Measurements from ENCODE around the gene TOM1L2. TPM values are rescaled to one million over a fixed set of nuclear protein-coding genes. Genes with fewer than 3 reads are reported as not detected.
"Not testable (repeated sequence)": the region's sequence is repeated elsewhere in the genome, so short reads cannot be mapped to it uniquely, and the experiment has no call there.

Gene TOM1L2
- total and polyA plus RNA-seq, 11 donors: 122 to 345 (median 247) TPM

GRCh38 chr17:17960500-17961030 lies 11.6 kb downstream of the TOM1L2 start:
- TF ChIP-seq POLR2A (IDR thresholded peaks at IDR 0.05) (no peak), CTCF (IDR thresholded peaks at IDR 0.05) (no peak)
- DNase-seq (no peak), ATAC-seq (no peak)
- no peak overlapping the region for H3K4me3 ChIP-seq
- H3K36me3 ChIP-seq: peaks cover 0 to 5% (median 0%) of the 10 kb centered on the region in 9 donors
- intact Hi-C loops (cut with DNase I): loop anchor here in 2 of 10 donors (5.0 to 10.0 kb wide), 2 partner anchors 33 to 66 kb away; no protein-coding TSS in a partner anchor
- no peaks in the 10 kb centered on the region for H3K27me3 ChIP-seq
- peak overlapping the region in 5 of 12 donors; percentile 70 to 92 (median 71) for H3K27ac ChIP-seq
- WGBS, 4 donors: 69 to 77% (median 73%) methylated on average over 5 of the region's 5 CpGs
- H3K4me1 ChIP-seq: peaks cover 4 to 71% (median 59%) of the 10 kb centered on the region in 12 donors
- no peaks in the 10 kb centered on the region for H3K9me3 ChIP-seq

GRCh38 chr17:17959520-17960361 lies 12.5 kb downstream of the TOM1L2 start:
- Histone ChIP-seq H3K27ac (peak overlapping the region in 11 of 12 donors; percentile 13 to 92 (median 70)), H3K36me3 (peaks cover 0 to 13% (median 3%) of the 10 kb centered on the region in 9 donors), H3K9me3 (no peaks in the 10 kb centered on the region), H3K4me1 (peaks cover 4 to 66% (median 52%) of the 10 kb centered on the region in 12 donors), H3K27me3 (no peaks in the 10 kb centered on the region), H3K4me3 (peak overlapping the region in 8 of 12 donors; percentile 4 to 41 (median 26))
- peak in 1 of 4 donors; percentile 41 for ATAC-seq
- WGBS, 4 donors: 12 to 36% (median 20%) methylated on average over 7 of the region's 7 CpGs
- no peak for DNase-seq
- no peak for TF ChIP-seq POLR2A (IDR thresholded peaks at IDR 0.05)
- no peak for TF ChIP-seq CTCF (IDR thresholded peaks at IDR 0.05)
- intact Hi-C loops (cut with DNase I): loop anchor here in 2 of 10 donors (5.0 to 10.0 kb wide), 2 partner anchors 32 to 65 kb away; no protein-coding TSS in a partner anchor

- H3K36me3 ChIP-seq: peaks cover 0 to 16% (median 5%) of the 10 kb centered on the region in 9 donors
- intact Hi-C loops (cut with DNase I): no loop called here
- TF ChIP-seq POLR2A (IDR thresholded peaks at IDR 0.05) (no peak), CTCF (IDR thresholded peaks at IDR 0.05) (no peak)
- DNase-seq (no peak), ATAC-seq (peak in 1 of 4 donors; percentile 7)
- no peaks in the 10 kb centered on the region for H3K27me3 ChIP-seq
- peak overlapping the region in 2 of 12 donors; percentile 16 to 41 for H3K4me3 ChIP-seq
- H3K9me3 ChIP-seq: no peaks in the 10 kb centered on the region
- peaks cover 4 to 63% (median 46%) of the 10 kb centered on the region in 12 donors for H3K4me1 ChIP-seq
- WGBS, 4 donors: 67 to 83% (median 75%) methylated on average over 5 of the region's 5 CpGs
- peak overlapping the region in 11 of 12 donors; percentile 13 to 92 (median 70) for H3K27ac ChIP-seq
These were observed 13.2 kb downstream of the TOM1L2 start for GRCh38 chr17:17958982-17959381.

GRCh38 chr17:17957584-17957916 lies 14.7 kb downstream of the TOM1L2 start:
- intact Hi-C loops (cut with DNase I): no loop called here
- DNase-seq (no peak), ATAC-seq (no peak)
- 80 to 89% (median 87%) methylated on average over 7 of the region's 7 CpGs for WGBS, 4 donors
- no peaks in the 10 kb centered on the region for H3K27me3 ChIP-seq
- H3K27ac ChIP-seq: peak overlapping the region in 11 of 12 donors; percentile 13 to 92 (median 70)
- peaks cover 0 to 60% (median 38%) of the 10 kb centered on the region in 12 donors for H3K4me1 ChIP-seq
- H3K36me3 ChIP-seq: peaks cover 0 to 13% (median 5%) of the 10 kb centered on the region in 9 donors
- TF ChIP-seq CTCF (IDR thresholded peaks at IDR 0.05) (no peak), POLR2A (IDR thresholded peaks at IDR 0.05) (no peak)
- H3K9me3 ChIP-seq: no peaks in the 10 kb centered on the region
- no peak overlapping the region for H3K4me3 ChIP-seq

- DNase-seq; intact Hi-C loops (cut with DNase I); H3K27ac ChIP-seq; H3K9me3 ChIP-seq; ATAC-seq; H3K4me3 ChIP-seq; H3K27me3 ChIP-seq: not testable (repeated sequence)
- Histone ChIP-seq H3K36me3 (peaks cover 0 to 13% (median 5%) of the 10 kb centered on the region in 9 donors), H3K4me1 (peaks cover 0 to 71% (median 38%) of the 10 kb centered on the region in 12 donors)
- WGBS, 4 donors: 93 to 97% (median 96%) methylated on average over 11 to 12 of the region's 12 CpGs
These were observed 16.3 kb downstream of the TOM1L2 start for GRCh38 chr17:17955790-17956341.

Measured in heart left ventricle (tissue), 16 donors.